HG03103 (cell line): Measurements from ENCODE around the gene GFPT1.

Source experiments
- ATAC-seq: cut with Tn5 transposase; IDR thresholded peaks from one replicate; pipeline ENCODE4 v1.9.1; 2021; ENCODE audit warnings: low read depth; ENCODE audit not compliant: unreplicated experiment

The GFPT1 gene

DNA sequence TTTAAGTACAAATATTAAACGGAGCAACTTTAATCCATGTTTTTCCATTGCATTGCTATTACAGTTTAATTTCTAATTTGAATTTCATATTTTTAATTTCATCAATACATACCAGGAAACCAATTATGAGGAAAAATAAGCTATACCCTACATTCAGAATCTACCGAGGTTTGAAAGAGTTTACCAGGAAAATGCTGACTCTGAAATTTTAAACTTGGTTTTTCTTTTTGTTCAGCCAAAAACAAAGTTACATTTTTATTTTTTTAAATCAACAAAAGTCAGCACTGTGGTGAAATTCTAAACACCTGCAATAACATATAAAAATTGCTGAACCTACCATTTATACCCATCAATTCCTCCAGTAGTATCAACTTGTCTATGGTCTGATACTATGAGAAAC lies 53.7 kb downstream of the GFPT1 start:
- ATAC-seq: no peak

DNA sequence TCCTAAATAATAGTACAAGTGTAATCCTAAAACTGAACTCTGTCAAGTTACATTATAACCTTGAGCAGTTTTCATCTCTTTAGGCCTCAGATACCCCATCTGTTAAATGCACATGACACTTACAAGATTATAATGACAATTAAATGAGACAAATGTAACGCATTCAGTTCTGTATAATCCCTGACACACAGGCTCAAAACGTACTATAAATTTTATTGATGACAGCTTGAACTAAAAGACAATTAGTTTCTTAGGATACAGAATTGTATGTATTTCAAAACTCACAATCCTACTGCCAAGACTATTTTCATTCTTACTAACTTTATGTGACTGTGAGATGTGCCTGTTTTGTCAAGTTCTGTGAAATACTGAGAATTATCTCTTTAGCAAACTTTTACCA lies 56.2 kb downstream of the GFPT1 start:
- ATAC-seq: no peak

DNA sequence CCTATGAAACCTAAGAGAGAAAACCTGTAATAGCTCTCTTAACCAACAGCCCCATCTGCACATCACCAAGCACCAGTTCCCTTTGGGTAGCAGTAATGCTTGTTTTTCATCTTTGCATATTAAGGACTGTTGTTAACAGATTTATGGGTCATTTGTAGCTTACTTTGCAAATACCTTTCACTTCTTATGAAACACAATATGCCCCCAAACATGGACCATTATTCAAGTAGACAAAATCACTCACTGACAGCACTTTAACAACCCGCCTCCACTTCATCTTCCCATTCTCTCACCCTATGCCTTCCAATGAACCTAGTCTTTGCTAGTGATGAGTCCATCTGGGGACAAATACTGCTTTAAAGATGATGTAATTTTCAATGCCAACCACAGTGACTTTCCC lies 64.4 kb downstream of the GFPT1 start:
- ATAC-seq: no peak

DNA sequence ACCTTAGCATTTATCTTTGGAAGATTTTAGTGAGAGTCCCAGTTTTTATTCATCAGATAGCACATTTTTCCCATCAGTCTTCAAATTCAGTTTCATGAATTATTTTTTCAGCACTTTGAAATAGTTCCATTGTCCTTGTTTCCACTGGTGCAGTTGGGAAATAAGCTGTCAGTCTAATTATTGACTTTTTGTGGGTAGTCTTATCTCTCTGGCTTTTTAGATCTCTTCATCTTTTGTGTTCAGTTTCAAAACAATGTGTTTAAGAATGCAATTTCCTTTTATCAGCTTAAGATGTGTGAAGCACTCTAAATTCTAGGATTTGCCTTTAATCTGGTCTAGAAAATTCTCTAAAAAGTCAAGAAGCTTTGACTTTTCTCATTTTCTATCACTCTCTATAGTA lies 70.5 kb downstream of the GFPT1 start:
- ATAC-seq: no peak

DNA sequence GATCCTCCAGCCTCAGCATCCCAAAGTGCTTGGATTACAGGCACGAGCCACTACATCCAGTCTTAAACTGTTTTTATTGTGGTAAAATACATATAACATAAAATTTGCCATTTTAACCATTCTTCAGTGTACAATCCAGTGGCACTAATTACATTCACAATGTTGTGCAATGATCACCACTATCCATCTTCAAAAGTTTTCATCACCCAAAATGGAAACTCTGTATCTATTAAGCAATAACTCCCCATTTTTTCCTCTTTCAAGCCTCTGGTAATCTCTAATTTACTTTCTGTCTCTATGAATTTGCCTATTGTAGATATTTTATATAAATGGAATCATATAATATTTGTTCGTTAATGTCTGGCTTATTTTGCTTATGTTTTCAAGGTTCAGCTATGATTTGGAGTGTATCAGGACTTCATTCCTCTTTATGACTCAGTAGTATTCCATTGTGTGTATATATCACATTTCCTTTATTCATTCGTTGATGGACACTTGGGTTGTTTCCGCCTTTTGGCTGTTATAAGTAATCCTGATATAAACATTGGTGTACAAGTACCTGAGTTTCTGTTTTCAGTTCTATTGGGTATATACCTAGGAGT lies 71.8 kb downstream of the GFPT1 start:
- no peak for ATAC-seq

DNA sequence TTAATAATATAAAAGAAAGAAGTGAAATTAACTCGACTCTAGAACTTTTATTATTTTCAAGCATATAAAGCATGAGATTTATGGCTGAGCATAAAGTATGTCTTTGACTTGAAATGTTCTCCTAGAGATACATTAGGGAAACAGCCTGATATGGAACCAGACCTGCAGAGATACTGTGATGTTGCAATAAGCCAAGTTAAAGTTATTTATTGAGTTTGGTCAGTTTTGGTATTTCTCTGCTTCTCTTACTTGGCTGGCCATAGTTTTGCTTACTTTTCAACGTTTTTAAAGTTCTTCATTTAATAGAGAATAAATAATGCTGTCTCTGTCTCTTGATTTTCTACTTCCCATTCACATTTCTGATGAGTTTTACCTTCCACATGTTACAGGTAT lies 76.0 kb downstream of the GFPT1 start:
- no peak for ATAC-seq

DNA sequence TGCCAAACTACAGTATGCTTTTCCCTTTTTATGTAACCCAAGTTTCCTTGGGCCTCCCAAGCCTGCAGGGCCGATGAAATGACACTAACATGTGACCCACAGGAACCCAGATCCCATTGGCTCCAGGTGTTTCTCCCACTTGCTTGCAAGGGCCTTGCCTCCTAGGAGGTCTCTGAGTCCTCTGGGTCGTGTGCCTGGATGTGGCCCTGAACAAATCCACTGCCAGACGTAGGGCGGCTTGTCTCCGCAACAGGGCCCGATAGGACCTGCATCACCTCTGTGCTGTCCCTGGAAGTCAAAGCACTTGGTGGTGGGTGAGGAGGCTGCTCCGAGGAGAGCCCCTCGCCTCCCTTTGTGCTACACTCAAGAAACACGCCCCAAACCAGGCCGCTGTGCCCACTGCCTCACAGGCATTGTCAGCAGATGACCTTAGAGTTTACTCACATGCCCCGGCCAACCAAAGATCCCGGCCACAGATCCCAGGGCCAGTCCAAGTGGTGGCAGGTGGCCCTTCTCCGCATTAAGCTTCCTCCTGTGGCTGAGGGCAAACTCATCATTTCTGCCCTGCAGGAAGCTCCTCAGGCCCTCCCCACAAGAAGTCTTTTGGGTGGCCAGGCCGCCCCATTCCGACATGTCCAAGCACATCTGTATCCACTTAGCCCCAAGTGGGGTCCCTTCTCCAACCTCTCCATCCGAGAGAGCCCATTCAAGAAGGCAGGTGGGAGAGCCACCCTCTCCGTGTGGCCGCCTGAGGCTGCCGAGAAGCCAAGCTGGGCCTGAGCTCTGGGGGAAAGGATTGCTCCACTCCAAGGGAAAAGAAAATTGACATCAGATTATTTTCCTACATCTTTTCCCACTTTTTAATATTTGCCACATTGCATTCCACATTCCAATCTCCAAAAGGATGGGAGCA lies 76.7 kb downstream of the GFPT1 start:
- no peak for ATAC-seq

DNA sequence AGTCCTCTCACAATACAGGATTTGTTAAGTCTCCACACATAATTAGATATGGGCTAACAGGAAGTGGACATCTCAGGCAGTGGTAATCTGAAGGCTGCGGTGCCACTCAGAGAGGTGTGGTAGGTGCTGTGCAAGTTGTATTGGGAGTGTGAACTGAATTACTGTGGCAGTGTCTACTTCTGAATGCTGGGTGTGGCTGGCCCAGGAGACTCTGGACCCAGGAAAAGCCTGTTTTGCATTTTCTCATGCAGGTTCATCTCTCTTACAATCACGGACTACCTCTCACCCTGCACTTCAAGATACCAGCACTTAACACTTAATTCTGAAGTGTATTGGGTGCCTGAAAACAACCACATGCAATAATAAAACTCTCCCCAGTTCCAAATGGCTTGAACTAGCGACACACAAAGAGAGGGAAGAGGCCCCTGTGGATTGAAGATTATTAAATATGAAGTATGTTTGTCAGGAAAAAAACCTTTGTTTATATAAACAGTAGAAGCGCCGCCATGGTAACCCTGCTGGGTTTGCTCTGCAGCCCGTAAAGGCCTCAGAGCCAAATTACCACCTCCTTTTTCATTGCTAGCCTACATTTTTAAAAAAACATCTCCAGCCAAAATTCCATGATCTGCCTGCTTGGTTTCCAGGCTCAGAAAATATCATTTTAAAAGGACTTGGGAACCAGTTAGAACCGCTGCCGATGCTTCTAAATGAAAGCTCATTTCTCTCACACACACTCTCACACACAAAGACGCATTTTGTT lies 77.5 kb downstream of the GFPT1 start:
- ATAC-seq: no peak

DNA sequence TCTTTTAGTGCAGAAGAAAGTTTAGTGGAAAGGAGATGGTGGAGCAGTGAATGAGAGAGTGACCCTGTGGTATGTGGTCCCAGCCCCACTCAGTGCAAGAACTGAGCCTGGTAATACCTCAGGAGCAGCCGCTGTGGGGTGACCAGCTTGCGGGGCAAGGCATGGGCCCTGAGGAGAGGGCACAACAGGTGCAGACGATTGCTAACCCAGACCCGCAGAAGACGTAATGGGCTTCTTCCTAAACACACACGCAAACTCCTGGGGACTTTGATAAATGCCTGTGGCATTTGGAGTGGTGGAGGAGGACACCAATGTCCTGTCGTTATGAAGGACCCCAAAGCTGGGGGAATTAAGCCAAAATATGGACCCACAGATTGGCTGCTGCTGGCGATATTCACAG lies 78.7 kb downstream of the GFPT1 start:
- no peak for ATAC-seq

DNA sequence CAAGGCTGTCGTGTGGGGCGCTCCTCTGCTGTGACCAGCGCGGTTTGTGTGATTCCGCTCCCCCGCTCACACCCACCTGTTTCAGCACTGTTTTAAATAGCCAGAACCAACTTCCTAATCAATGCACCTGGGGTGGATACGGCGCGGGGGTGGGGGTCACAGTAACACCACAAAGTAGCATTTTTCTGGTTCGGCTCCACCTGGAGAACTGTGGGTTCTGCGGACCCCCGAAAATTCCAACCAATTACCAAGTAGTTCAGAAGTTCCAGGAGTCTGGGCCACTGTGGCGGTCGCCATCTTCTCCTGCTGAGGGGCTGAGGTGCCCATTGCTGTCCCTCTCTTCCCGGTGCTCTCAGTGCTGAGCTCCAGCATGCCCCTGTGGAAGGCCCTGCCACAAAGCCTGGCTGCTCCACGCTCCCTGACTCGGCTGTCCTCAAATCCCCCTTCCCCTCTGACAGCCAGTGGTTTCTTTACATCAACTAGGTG lies 79.4 kb downstream of the GFPT1 start:
- no peak for ATAC-seq

DNA sequence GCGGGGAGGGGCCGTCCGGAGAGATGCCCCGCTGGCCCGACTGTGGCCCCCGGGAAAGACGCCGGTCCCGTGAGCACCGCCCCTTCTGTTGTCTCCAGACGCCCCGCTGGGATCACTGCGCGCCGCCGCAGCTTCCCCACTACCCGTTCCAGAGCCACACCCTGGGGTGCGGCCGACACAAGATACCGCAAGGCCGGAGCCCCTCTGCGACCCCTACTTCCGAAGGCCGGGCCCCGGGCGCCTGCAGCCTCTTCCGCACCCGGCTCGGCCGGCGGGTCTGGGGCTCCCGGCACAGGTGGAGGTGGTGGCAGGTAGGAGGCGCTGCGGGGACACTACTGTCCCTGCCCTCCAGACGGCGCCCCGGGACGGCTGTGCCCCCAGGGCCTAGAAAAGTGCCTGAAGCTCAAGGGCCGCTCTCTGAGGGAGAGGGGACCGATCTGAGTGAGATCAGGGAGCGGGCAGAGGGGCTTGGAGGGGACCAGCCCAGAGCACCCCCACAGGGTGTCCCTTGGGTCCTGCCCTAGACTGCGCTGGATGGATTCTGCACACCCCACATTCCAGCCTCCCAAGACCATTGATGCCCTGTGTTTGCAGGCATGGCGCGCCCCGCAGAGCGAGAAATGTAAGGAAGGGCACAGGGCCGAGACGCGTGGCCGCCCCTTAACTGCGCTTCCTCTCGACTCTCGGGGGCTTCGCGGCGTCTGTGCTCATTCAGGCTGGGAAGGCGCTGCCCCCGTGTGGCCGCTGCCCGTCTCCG lies 80.0 kb downstream of the GFPT1 start:
- peak; percentile 83 for ATAC-seq

DNA sequence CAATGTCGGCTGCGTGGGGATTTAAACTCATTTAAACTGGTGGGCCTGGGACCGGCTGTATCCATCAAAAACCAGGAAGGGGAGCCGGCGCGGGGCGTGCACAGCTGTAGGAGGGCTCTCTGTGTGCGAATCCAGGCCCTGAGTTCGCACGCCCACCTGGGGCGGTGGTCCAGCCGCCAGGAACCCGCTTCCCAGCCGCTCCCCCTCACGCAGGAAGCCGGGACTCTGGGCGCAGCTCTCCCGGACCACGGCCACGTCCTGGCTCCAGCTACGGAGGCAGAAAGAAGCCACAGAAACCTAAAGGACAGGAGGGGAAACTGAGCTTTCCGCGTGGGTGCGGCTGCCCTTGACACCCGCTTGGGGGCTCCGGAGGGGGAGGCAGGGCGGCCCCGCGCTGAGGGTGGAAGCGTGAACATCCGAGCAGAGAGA lies 80.6 kb downstream of the GFPT1 start:
- ATAC-seq: no peak

DNA sequence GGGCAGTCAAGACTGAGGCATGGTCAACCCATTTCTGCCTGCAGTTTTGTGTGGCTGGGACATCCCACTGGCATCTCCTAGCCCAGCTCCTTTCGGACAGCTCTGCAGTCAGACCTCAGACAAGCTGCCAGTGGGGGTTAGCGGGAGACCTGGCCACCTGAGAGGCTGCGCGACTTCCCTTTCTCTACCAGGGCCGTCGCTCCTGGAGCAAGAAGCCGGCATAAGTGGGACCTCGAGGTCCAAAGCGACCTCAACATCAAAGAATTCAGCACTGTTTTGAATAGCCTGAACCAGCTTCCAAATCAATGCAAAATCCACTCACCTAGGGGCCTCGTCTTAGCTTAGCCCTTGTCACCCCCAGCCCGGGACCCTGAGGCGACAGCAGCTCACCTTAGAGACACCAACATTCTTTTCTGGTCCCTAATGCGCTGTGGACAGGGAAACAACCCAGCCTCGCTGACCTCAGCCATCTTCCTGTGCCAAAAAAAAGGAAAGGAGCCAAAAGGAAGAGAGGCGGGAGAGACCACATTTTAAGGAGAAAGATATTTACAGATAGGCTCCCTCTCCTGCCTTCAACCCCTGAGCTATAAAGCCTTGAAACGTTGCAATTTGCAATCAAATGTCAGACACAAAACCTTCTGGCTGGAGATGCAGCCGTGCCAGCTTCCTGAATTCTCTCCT lies 81.2 kb downstream of the GFPT1 start:
- ATAC-seq: no peak

DNA sequence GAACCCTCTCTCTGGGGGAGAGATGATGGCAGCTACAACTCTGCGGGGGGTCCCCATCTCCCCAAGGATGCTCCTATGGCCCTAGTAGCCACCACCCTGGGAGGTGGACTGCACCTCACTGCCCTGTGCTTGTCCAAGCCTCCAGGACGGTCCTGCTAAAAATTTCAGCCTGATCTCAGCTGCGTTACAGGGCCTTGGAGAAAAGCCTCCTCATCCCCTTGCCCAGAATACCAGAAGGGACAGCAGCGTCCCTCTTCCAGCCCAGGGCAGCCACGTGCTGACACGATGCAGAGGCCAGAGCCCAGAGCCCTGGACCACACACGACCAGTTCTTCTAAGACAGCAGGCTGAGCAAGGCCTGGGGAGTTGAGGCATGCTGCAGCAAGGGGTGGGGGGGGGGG lies 81.9 kb downstream of the GFPT1 start:
- no peak for ATAC-seq

DNA sequence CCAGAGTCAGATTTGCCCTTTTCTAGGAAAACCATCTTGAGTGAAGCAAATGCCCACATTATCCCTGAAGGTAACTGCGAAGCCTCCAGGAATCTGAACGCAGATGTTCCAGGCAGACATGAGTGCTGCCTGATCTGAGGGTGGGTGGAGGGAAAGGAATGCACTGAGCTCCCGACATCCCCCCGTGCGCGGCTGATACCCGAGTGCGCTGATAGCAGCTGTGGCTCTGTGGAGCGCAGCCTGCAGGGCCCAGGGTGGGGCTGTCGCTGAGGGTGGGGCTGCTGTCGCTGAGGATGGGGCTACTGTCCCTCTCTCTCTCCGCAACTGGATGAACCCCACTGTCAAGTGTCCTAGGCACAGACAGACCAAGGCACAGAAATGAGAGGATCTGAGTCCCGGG lies 82.4 kb downstream of the GFPT1 start:
- no peak for ATAC-seq

DNA sequence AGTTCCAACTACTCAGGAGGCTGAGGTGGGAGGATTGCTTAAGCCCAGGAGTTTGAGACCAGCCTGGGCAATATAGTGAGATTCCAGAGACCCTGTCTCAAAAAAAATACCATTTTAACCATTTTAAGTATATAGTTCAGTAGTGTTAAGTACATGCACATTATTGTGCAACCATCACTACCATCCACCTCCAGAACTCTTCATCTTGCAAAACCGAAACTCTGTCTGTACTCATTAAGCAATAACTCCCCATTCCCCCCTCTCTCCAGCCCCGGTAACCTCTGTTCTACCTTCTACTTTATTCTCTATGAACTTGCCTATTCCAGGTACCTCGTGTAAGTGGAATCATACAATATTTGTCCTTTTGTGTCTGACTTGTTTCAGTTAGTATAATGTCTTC lies 86.4 kb downstream of the GFPT1 start:
- no peak for ATAC-seq

DNA sequence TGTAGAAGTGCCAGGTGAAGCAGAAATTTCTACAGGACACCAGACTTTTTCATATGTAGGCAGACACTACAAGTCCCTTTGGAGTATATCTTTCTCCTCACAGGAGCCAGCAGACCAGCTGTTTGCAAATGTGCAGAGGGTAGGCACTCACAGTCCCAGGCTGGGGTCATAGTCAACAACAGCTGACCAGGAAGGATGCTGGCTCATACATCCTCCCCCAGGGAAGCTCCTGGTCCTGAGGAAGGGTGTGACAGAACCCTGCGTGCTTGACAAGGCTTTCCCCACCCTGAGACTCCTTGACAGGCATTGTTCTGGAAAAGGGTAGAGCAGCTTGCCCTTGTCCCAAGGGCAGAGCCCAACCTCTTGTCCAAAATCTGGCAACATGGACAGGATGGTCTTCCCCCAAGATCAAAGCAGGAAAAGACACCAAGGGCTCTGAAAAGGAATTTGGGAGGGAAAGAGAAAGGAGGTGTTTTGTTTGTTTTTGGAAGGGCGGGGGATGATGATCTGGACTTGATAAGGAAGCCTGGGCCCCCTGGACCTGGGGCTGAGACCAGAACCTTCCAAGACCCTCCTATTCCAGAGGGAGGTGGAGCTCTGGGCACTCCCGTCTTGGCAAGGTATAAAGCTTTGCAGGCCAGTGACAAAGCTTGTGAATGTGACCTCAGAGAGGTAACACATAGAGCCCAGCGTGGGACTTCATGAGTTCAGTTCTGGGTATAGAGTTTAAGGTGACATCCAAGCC lies 87.1 kb downstream of the GFPT1 start:
- ATAC-seq: no peak

DNA sequence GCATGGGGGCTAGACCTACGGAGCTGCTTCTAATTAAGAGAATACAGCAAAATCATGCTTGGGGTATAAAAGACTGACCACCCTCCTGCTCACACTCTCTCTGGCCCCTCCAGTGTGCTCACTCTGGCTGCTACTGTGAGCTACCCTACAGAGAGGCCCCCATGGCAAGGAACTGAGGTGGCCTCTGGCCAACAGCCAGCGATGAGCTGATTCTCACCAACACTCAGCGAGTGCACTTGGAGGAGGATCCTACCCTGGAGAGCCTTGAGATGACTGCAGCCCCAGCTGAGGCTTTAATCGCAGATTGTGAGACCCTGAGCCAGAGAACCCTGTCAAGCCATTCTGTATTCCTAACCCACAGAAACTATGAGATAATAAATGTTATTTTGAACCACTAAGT lies 88.2 kb downstream of the GFPT1 start:
- ATAC-seq: no peak

DNA sequence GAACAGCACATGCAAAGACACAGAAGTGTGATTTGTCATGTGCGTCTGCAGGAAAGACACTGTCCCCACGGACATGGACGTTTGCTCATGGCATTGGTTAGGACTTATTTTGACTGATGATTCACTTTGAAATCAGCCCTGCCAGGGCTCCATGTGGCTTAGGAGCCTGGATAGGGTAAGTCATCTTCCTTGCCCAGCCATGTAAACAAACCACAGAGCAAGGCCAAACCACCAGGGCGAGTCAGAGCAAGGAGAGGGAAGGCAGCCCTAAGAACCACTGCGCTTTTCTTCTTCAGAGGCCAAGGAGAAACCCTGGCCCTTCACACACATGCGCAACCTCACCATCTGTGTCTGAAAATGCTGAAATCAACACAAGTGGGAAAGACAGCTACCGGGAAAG lies 88.8 kb downstream of the GFPT1 start:
- ATAC-seq: no peak
